ENCODE data around the gene TMEM108.

DNA sequence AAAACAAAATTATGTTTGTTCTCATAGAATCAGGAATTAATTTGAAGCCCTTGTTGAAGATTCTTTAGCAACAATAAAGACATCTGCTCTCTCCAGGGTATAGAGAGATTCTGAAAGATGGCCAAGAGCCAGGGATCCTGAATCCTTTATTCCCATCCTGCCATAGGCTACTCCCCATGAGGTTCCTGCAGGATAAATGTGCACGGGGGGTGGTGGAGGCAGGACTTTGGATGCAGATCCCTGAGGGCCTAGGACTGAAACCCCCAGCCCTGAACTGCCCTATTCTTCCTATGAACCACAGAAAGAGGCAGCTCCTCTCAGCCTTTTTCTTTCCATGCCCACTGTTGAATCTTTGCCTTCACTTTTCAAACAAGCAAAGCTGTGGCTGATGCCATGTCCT, 17.1 kb downstream of the TMEM108 start:
- TF ChIP-seq, protein P1, sequence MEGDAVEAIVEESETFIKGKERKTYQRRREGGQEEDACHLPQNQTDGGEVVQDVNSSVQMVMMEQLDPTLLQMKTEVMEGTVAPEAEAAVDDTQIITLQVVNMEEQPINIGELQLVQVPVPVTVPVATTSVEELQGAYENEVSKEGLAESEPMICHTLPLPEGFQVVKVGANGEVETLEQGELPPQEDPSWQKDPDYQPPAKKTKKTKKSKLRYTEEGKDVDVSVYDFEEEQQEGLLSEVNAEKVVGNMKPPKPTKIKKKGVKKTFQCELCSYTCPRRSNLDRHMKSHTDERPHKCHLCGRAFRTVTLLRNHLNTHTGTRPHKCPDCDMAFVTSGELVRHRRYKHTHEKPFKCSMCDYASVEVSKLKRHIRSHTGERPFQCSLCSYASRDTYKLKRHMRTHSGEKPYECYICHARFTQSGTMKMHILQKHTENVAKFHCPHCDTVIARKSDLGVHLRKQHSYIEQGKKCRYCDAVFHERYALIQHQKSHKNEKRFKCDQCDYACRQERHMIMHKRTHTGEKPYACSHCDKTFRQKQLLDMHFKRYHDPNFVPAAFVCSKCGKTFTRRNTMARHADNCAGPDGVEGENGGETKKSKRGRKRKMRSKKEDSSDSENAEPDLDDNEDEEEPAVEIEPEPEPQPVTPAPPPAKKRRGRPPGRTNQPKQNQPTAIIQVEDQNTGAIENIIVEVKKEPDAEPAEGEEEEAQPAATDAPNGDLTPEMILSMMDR (IDR thresholded peaks at IDR 0.05): no peak
- no peak for TF ChIP-seq POLR2A (IDR thresholded peaks at IDR 0.05)

All from heart left ventricle (tissue), 13 donors.